PFSK-1 (cell line): ENCODE results near the gene SHTN1.

Source experiments
- FOXP2 ChIP-seq: optimal IDR thresholded peaks from 2 replicates; pipeline ENCODE3; 2011; ENCODE audit warnings: borderline replicate concordance, control low read depth, inconsistent platforms; ENCODE audit not compliant: insufficient read depth; ENCODE audit errors: extremely low read length, extremely low read depth
- POLR2AphosphoS5 ChIP-seq: IDR thresholded peaks from 2 replicates; pipeline ENCODE4 v1.6.1; 2012; ENCODE audit warnings: low read depth, mild to moderate bottlenecking, control low read depth, low read length, moderate library complexity
- SIN3A ChIP-seq: IDR thresholded peaks from 2 replicates; pipeline ENCODE4 v1.6.1; 2012; ENCODE audit warnings: mild to moderate bottlenecking, low read length, moderate library complexity, borderline replicate concordance; ENCODE audit not compliant: insufficient read depth
- TAF1 ChIP-seq: IDR thresholded peaks from 2 replicates; pipeline ENCODE4 v1.6.1; 2012; ENCODE audit warnings: low read length, control low read depth, borderline replicate concordance; ENCODE audit not compliant: insufficient read depth
- TF ChIP-seq, protein P1 (sequence below), 2 experiments: IDR thresholded peaks; 2 replicates each; pipeline versions ENCODE4 v1.6.1 to v1.8.0; 2011 to 2012; ENCODE audit warnings: low read depth in 2 of 2, low read length in 2 of 2, control low read depth in 1 of 2, inconsistent platforms in 1 of 2, mild to moderate bottlenecking in 1 of 2, moderate library complexity in 1 of 2; ENCODE audit not compliant: insufficient read depth in 1 of 2

GRCh38 chr10:116836902-116837523 lies 168.0 kb downstream of the SHTN1 start:
- TF ChIP-seq POLR2AphosphoS5 (no peak), SIN3A (no peak), FOXP2 (no peak), TAF1 (no peak)
- TF ChIP-seq, protein P1, sequence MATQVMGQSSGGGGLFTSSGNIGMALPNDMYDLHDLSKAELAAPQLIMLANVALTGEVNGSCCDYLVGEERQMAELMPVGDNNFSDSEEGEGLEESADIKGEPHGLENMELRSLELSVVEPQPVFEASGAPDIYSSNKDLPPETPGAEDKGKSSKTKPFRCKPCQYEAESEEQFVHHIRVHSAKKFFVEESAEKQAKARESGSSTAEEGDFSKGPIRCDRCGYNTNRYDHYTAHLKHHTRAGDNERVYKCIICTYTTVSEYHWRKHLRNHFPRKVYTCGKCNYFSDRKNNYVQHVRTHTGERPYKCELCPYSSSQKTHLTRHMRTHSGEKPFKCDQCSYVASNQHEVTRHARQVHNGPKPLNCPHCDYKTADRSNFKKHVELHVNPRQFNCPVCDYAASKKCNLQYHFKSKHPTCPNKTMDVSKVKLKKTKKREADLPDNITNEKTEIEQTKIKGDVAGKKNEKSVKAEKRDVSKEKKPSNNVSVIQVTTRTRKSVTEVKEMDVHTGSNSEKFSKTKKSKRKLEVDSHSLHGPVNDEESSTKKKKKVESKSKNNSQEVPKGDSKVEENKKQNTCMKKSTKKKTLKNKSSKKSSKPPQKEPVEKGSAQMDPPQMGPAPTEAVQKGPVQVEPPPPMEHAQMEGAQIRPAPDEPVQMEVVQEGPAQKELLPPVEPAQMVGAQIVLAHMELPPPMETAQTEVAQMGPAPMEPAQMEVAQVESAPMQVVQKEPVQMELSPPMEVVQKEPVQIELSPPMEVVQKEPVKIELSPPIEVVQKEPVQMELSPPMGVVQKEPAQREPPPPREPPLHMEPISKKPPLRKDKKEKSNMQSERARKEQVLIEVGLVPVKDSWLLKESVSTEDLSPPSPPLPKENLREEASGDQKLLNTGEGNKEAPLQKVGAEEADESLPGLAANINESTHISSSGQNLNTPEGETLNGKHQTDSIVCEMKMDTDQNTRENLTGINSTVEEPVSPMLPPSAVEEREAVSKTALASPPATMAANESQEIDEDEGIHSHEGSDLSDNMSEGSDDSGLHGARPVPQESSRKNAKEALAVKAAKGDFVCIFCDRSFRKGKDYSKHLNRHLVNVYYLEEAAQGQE (IDR thresholded peaks at IDR 0.05; ENCODE audit: insufficient read depth in 1 of 2, low read depth in 2 of 2, low read length in 2 of 2), result no peak
